ENCODE measurements around the gene SUMF2. TPM values are rescaled to one million over a fixed set of nuclear protein-coding genes. Genes with fewer than 3 reads are reported as not detected.
"Not testable (repeated sequence)": the region's sequence is repeated elsewhere in the genome, so short reads cannot be mapped to it uniquely, and the experiment has no call there.

SUMF2 gene
- total and polyA plus RNA-seq, 8 donors, result 40.8 to 339 (median 103) TPM

DNA sequence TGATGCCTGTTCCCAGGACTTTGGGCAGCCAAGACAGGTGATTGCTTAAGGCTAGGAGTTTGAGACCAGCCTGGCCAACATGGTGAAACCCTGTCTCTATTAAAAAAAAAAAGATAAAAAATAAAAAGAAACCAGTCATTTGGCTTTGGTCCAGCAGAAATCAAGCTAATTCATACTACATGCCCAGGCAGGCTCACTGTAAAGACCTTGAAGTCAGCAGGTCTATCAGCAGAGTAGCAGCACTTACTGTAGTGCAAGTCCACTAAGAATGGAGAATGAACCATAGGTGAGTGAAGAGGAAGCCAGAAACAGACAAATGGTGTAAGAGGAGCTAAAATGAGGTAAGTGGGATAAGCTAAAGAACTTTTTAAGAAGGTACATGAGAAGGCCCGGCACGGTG, 37.5 kb upstream of the SUMF2 start:
- intact Hi-C loops (cut with DNase I; ENCODE audit: low total_unique reads), result no loop called here
- TF ChIP-seq POLR2AphosphoS5 (IDR thresholded peaks at IDR 0.05), result no peak
- TF ChIP-seq, protein P1, sequence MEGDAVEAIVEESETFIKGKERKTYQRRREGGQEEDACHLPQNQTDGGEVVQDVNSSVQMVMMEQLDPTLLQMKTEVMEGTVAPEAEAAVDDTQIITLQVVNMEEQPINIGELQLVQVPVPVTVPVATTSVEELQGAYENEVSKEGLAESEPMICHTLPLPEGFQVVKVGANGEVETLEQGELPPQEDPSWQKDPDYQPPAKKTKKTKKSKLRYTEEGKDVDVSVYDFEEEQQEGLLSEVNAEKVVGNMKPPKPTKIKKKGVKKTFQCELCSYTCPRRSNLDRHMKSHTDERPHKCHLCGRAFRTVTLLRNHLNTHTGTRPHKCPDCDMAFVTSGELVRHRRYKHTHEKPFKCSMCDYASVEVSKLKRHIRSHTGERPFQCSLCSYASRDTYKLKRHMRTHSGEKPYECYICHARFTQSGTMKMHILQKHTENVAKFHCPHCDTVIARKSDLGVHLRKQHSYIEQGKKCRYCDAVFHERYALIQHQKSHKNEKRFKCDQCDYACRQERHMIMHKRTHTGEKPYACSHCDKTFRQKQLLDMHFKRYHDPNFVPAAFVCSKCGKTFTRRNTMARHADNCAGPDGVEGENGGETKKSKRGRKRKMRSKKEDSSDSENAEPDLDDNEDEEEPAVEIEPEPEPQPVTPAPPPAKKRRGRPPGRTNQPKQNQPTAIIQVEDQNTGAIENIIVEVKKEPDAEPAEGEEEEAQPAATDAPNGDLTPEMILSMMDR (IDR thresholded peaks at IDR 0.05), result no peak
- no peak for TF ChIP-seq EP300 (IDR thresholded peaks at IDR 0.05)
- no peak for TF ChIP-seq POLR2A (IDR thresholded peaks at IDR 0.05)
- Histone ChIP-seq H3K4me1 (peaks cover 0 to 9% (median under 1%) of the 10 kb centered on the region in 4 donors), H3K36me3 (peaks cover 0 to 21% (median 5%) of the 10 kb centered on the region in 4 donors), H3K4me3 (no peak overlapping the region), H3K27ac (no peak overlapping the region), H3K9me3 (no peaks in the 10 kb centered on the region), H3K27me3 (no peaks in the 10 kb centered on the region)
- no peak for DNase-seq
- WGBS, 5 donors, result 74 to 100% (median 86%) methylated on average over 1 to 2 of the region's 2 CpGs

DNA sequence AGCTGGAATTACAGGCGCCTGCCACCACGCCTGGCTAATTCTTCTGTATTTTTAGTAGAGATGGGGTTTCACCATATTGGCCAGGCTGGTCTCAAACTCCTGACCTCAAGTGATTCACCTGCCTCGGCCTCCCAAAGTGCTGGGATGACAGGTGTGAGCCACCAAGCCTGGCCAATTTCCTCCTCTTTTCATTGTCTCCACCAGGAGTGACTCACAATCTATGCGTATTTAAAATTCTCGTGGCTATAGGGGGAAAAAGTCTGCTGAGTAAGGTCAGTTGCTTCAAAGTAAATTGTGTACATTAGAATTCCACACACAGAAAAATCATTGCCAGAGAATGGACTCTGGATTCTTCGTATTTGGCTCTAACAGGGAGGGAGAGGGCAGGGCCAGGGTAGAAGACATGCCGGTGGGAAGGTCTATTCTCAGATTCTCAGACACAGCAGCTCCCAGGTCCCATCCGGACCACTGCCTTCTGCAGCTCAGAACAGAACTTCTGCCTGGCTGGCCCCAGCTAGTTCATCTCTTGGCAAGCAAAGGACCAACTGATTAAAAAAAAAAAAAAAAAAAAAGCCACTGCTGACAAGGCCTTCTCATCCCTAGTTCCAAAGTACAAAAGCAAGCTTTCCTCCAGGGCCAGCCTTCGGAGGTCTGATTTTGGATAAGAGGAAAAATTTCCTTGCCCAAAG, 35.0 kb upstream of the SUMF2 start:
- Histone ChIP-seq H3K4me1 (peaks cover 6 to 26% (median 13%) of the 10 kb centered on the region in 4 donors), H3K27ac (peak overlapping the region in 4 of 5 donors; percentile 17 to 48 (median 42)), H3K36me3 (peaks cover 0 to 12% (median 5%) of the 10 kb centered on the region in 4 donors), H3K9me3 (no peaks in the 10 kb centered on the region), H3K4me3 (no peak overlapping the region), H3K27me3 (no peaks in the 10 kb centered on the region)
- TF ChIP-seq POLR2A (IDR thresholded peaks at IDR 0.05) (no peak), POLR2AphosphoS5 (IDR thresholded peaks at IDR 0.05) (no peak), EP300 (IDR thresholded peaks at IDR 0.05) (no peak)
- TF ChIP-seq, protein P1 (IDR thresholded peaks at IDR 0.05), result no peak
- peak in 1 of 2 donors; percentile 24 for DNase-seq
- intact Hi-C loops (cut with DNase I; ENCODE audit: low total_unique reads), result no loop called here
- WGBS, 5 donors, result 49 to 64% (median 56%) methylated on average over 9 of the region's 9 CpGs

DNA sequence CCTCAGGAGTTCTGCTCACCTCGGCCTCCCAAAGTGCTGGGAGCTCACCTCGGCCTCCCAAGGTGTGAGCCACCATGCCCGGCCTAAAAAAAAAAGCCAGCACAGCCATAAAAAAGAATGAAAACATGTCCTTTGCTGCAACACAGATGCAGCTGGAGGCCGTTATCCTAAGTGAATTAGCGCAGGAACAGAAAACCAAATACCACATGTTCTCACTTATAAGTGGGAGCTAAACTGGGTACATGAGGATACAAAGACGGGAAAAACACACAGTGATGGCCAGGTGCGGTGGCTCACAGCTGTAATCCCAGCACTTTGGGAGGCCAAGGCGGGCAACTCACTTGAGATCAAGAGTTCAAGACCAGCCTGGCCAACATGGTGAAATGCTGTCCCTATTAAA, 33.7 kb upstream of the SUMF2 start:
- TF ChIP-seq POLR2AphosphoS5 (IDR thresholded peaks at IDR 0.05), result no peak
- TF ChIP-seq, protein P1 (IDR thresholded peaks at IDR 0.05), result no peak
- no peak for TF ChIP-seq POLR2A (IDR thresholded peaks at IDR 0.05)
- TF ChIP-seq EP300 (IDR thresholded peaks at IDR 0.05), result no peak
- no peaks in the 10 kb centered on the region for H3K27me3 ChIP-seq
- no peak for DNase-seq
- WGBS, 5 donors, result 93 to 97% (median 96%) methylated on average over 8 of the region's 8 CpGs
- peak overlapping the region in 2 of 5 donors; percentile 36 to 41 for H3K27ac ChIP-seq
- intact Hi-C loops (cut with DNase I; ENCODE audit: low total_unique reads), result no loop called here
- peaks cover 6 to 26% (median 18%) of the 10 kb centered on the region in 4 donors for H3K4me1 ChIP-seq
- H3K4me3 ChIP-seq, result no peak overlapping the region
- peaks cover 0 to 11% (median 4%) of the 10 kb centered on the region in 4 donors for H3K36me3 ChIP-seq
- H3K9me3 ChIP-seq, result no peaks in the 10 kb centered on the region

DNA sequence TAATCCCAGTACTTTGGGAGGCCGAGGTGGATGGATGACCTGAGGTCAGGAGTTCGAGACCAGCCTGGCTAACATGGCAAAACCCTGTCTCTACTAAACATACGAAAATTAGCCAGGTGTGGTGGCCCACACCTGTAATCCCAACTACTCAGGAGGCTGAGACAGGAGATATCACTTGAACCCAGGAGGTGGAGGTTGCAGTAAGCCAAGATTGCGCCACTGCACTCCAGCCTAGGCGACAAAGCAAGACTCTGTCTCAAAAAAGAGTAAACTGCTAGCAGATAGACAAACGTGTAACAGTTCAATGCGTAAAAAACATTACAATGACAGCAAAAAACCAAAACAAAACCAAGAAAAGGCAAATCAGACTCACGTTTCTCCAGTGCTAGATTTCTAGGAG, 32.5 kb upstream of the SUMF2 start:
- intact Hi-C loops (cut with DNase I; ENCODE audit: low total_unique reads); H3K9me3 ChIP-seq; DNase-seq; H3K27me3 ChIP-seq; H3K36me3 ChIP-seq; H3K4me3 ChIP-seq: not testable (repeated sequence)
- Histone ChIP-seq H3K27ac (peak overlapping the region in 2 of 5 donors; percentile 9 to 49), H3K4me1 (peaks cover 6 to 26% (median 18%) of the 10 kb centered on the region in 4 donors)
- 65 to 81% (median 73%) methylated on average over 8 of the region's 8 CpGs for WGBS, 5 donors

DNA sequence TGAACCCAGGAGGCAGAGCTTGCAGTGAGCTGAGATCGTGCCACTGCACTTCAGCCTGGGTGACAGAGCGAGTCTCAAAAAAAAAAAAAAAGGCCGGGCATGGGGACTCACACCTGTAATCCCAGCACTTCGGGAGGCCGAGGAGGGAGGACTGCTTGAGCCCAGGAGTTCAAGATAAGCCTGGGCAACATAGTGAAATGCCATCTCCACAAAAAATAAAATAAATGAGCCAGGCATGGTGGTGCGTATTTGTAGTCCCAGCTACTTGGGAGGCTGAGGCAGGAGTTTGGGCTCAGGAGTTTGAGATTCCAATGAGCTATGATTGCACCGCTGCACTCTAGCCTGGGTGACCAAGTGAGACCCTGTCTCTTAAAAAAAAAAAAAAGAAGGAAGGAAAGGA, 31.5 kb upstream of the SUMF2 start:
- H3K9me3 ChIP-seq; intact Hi-C loops (cut with DNase I; ENCODE audit: low total_unique reads); H3K36me3 ChIP-seq; H3K27me3 ChIP-seq; DNase-seq; H3K4me3 ChIP-seq: not testable (repeated sequence)
- H3K4me1 ChIP-seq, result peaks cover 6 to 26% (median 18%) of the 10 kb centered on the region in 4 donors
- H3K27ac ChIP-seq, result peak overlapping the region in 1 of 5 donors; percentile 49
- WGBS, 5 donors, result 90 to 97% (median 94%) methylated on average over 7 of the region's 7 CpGs
